HG03045 (cell line): ENCODE measurements around the gene TRIM6.
"Not testable (repeated sequence)": the region's sequence is repeated elsewhere in the genome, so short reads cannot be mapped to it uniquely, and the experiment has no call there.

Experiments
- ATAC-seq: cut with Tn5 transposase; IDR thresholded peaks from one replicate; pipeline ENCODE4 v1.9.1; 2021; ENCODE audit warnings: mild to moderate bottlenecking, moderate library complexity; ENCODE audit not compliant: unreplicated experiment

Gene TRIM6

GRCh38 chr11:5603326-5603725 lies 6.9 kb downstream of the TRIM6 start:
- ATAC-seq = no peak

- no peak for ATAC-seq
These were observed 8.5 kb downstream of the TRIM6 start for GRCh38 chr11:5604896-5605295.

- ATAC-seq = no peak
These were observed 9.4 kb downstream of the TRIM6 start for GRCh38 chr11:5605849-5606248.

DNA sequence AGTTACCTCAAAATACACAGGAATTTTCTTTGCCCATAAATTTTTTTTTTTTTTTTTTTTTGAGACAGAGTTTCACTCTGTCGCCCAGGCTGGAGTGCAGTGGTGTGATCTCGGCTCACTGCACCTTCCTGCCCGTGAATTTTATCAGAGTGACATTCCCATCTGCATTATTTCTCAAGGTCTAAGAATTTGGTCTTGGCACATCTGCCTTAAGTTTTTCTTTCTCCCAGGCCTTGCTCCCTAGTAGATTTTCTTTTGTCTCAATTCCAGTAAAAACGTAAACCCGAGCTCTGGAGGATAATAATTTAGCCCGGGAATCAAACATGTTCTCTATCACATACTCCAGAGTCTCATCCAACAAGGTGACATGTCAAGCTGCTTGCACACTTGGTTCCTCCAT lies 12.4 kb downstream of the TRIM6 start:
- ATAC-seq = no peak

DNA sequence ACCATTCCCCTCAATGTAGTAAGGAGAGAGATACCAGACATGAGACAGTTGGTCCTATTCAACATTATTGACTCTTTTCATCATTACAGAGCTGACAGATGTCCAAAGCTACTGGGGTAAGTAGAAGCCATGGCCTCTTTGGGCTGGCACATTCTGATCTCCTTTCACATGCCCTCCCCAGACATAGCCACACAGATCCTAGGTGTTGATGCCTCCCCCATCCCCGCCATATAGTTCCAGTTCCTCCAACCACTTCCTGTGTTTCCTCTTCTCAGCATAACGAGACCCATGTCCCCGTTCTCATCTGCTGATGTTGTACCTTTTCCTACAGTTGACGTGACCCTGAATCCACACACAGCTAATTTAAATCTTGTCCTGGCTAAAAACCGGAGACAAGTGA lies 14.0 kb downstream of the TRIM6 start:
- ATAC-seq = no peak

DNA sequence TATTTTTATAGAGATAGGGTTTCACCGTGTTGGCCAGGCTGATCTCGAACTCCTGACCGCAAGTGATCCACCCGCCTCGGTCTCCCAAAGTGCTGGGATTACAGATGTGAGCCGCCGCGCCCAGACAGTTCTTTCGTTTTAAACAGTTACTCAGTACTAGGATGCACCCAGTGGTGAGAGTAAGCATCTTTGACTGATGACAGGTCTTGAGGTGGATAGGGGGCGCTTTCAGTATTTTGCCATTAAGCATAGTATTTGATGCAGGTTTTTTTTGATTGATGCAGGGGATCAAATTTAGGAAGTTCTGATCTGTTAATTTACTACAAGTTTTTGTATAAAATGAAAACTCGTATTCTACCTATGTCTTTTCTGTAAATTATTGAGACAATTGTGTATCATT lies 15.2 kb downstream of the TRIM6 start:
- ATAC-seq = no peak

DNA sequence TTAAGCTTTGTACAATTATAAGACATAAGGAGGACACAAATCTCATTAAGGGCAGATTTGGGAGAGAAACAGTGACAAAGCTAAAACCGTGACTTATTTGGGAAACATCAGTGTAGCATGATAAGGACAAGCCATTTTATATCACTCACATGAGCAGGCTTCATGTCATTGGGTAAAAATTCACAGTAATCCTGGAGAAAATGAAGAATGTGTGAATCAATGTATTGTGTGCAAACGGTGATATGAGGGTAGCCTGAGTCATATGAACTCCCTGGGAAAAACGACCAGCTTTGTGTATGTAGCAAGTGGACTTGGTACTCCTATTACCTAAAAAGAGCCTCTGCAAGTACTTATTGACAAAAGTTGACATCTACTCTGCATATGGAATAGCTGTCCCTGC lies 22.4 kb downstream of the TRIM6 start:
- no peak for ATAC-seq

DNA sequence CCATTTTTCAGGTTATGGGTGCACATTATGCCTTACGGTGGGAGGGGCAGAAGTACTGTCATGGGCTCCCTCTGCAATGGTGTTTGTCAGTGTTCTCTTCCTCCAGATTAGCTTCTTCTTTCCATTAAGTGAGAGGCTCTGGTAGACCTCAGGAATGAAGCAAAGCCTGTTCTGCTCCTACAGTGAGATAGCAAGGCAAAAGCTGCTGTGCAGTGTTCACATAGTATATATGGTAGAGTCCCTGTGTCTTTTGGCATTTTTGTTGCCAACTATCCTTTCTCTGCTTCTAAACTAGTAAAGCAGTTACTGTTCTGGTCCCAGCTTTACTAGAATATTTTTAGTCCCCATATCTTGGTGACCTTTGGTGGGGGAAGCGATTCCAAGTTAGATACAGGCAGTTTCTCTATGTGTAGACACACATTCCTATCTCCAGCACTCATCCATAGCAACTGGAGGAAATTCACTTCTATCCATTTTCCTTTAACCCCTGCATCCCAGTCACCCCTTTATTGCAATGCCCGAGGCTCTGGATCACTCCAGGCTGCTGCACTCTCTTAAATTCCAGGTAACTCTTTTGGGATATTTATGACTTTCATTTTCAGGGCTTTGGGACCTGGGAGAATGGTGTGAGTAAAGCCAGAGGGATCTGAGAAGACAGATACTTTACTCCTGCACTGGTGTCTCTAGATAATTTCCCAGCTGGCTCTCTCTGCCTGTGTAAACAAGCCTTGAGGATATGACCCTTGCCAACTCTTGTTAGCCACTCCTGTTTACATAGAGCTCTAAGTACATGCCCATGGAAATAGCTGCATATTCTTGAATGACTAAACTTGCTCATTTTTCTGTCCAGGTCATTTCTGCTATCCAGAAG lies 24.4 kb downstream of the TRIM6 start:
- ATAC-seq = no peak

DNA sequence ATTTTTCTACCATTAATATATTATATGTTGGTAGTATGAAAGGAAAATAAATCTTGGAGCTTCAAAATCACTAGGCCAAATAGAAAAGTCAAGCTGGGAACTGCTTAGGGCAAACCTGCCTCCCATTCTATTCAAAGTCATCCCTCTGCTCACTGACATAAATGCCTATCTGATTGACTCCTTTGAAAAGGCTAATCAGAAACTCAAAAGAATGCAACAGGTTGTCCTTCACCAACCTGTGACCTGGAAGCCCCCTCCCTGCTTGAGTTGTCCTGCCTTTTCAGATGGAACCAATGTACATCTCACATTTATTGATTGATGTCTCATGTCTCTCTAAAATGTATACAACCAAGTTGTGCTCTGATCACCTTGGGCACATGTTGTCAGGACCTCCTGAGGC lies 25.1 kb downstream of the TRIM6 start:
- ATAC-seq = no peak

GRCh38 chr11:5622802-5623201 lies 26.4 kb downstream of the TRIM6 start:
- no peak for ATAC-seq

DNA sequence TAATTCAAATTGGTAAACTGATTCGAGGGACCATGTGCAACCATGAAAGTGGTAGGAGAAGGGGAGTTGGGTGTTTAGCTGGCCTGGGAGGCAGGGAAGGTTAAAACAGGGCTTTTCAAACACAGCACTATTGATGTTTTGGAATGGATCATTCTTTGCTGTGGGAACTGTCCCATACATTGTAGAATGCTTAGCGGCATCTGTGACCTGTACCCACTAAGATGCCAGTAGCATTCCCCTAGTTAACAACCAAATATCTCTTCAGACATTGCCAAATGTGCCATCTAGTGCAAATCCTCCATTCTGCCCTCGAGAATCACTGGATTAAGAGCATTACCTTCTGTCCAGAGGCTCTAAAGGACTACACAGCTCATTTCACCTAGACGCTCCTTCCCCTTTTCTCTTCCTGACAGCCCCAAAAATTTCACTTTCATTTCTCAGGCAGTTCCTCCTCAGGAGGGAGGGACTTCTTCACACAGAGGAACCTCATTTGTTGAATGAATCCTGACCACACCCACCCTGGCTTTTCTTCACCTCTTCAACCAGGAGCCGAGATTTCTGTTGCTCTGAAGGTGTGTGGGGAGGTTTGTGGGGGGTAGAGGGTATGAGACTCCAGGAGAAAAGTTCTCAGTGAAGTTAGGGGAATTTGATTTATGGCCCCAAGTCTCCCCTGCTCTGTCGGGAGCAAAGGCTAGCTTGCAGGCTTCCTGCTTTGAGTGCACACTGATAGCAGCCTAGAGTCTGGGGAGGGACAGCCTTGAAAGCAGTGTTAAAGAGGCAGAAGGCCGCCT lies 28.2 kb downstream of the TRIM6 start, which contains the start of gene TRIM34:
Gene TRIM34 (plus strand): TSS at position 513 of the 791 bp plus-strand sequence. CDS start 7,331 bp downstream, outside the sequence.
- ATAC-seq = peak; percentile 98

GRCh38 chr11:5625281-5625680 lies 28.8 kb downstream of the TRIM6 start:
- no peak for ATAC-seq

DNA sequence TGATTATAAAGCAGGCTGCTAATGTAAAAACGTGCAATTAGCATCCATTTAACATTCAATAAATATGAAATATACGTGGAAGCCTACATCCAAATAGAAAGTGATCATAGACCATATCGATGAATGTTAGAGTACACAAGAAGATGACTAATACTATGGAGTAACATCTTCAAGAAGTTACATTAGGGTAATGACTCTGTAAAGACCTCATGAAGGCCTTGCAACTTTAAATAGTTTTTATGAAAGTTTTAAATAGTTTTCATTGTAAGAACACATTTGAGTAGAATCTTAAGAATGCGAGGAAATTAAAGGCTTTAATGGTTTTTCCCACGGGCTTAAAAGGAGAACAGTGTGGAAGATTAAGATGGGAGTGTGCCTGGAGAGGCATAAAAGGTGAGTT lies 29.8 kb downstream of the TRIM6 start:
- ATAC-seq = no peak

GRCh38 chr11:5631417-5631816 lies 35.0 kb downstream of the TRIM6 start:
- no peak for ATAC-seq

DNA sequence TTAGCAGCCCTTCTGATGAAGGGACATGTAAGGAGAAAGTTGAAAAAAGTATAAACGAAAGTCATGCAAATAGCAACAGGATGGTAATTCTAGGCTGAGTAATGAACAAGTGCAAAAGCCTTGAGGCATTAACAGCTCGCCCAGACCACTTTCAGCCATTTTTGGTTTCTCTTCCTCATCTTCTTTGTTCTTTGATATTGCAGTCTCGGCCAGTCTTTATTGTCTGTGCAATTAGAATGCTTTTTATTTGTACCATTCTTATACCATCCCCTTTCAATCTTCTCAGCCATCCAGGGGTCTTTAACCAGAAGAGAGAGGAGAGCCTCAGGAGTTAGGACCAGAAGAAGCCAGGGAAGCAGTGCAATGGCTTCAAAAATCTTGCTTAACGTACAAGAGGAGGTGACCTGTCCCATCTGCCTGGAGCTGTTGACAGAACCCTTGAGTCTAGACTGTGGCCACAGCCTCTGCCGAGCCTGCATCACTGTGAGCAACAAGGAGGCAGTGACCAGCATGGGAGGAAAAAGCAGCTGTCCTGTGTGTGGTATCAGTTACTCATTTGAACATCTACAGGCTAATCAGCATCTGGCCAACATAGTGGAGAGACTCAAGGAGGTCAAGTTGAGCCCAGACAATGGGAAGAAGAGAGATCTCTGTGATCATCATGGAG lies 35.7 kb downstream of the TRIM6 start:
- peak; percentile 94 for ATAC-seq

- no peak for ATAC-seq
These were observed 43.5 kb downstream of the TRIM6 start for GRCh38 chr11:5639953-5640352.

DNA sequence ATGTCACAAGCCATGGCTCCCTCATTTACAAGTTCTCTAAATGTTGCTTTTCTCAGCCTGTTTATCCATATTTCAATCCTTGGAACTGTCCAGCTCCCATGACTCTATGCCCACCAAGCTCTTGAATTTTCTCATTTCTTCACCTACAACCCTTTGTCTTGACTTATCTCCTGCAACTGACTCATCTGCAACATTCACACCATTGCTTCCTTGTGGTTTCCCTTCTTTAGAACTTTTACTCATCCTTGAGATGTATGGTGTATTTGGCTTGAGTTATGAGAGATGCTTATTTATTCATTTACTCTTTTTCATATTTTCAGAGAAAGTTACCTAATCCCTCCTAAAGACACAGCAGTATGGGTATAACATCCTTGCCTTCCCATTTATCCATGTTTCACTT lies 47.1 kb downstream of the TRIM6 start:
- ATAC-seq = no peak

- ATAC-seq = no peak
These were observed 49.7 kb downstream of the TRIM6 start for GRCh38 chr11:5646139-5646538.

- ATAC-seq = no peak
These were observed 59.0 kb downstream of the TRIM6 start for GRCh38 chr11:5655474-5655873.

DNA sequence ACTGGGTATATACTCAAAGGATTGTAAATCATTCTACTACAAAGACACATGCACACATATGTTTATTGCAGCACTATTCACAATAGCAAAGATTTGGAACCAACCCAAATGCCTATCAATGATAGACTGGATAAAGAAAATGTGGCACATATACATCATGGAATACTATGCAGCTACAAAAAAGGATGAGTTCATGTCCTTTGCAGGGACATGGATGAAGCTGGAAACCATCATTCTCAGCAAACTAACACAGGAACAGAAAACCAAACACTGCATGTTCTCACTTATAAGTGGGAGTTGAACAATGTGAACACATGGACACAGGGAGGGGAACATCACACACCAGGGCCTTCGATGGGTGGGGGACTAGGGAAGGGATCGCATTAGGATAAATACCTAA lies 60.5 kb downstream of the TRIM6 start:
- not testable (repeated sequence) for ATAC-seq

- ATAC-seq = no peak
These were observed 61.9 kb downstream of the TRIM6 start for GRCh38 chr11:5658318-5658717.
